IMR-90 (cell line): ENCODE data around the gene FGFR4. TPM values are rescaled to one million over a fixed set of nuclear protein-coding genes. Genes with fewer than 3 reads are reported as not detected.

Experiments used
- ATAC-seq: fragments of 200-7000 bp; cut with Tn5 transposase; 2 replicates; pipeline ENCODE4 v1.9.1; 2020; ENCODE audit warnings: low read depth, mild to moderate bottlenecking, moderate library complexity
- BruUV-seq: library from RNA; stranded (reverse); fragments of 400-500 nt; replicated peaks from 2 replicates; lab custom pipeline; 2021; lab: Mats Ljungman, UMichigan
- CTCF ChIA-PET: fragments of 300-600 bp; formaldehyde crosslinking; extraction: SDS; loops from one replicate; lab custom pipeline; 2021; ENCODE audit warnings: antibody characterized with exemption; lab: Yijun Ruan, JAX
- POLR2A ChIA-PET: fragments of 300-600 bp; sonication (Branson Sonifier 250); formaldehyde crosslinking; loops from one replicate; lab custom pipeline; 2022; ENCODE audit warnings: antibody characterized with exemption; ENCODE audit not compliant: unreplicated experiment; lab: Charles Lee
- DNase-seq: peaks from one replicate; pipeline ENCODE4 v3.0.0; 2013
- H2AFZ ChIP-seq: replicated peaks from 2 replicates; pipeline ENCODE3; 2013; ENCODE audit warnings: low read length, mild to moderate bottlenecking; ENCODE audit not compliant: poor library complexity
- H2AK5ac ChIP-seq: 2 replicates; pipeline ENCODE4 v1.6.1; 2013; ENCODE audit warnings: low read depth, low read length, inconsistent platforms
- H2AK9ac ChIP-seq: replicated peaks from 2 replicates; pipeline ENCODE3; 2013; ENCODE audit warnings: mild to moderate bottlenecking, low read depth, low read length, moderate library complexity; ENCODE audit not compliant: poor library complexity
- H2BK120ac ChIP-seq: 2 replicates; pipeline ENCODE4 v1.6.1; 2013; ENCODE audit warnings: low read depth, low read length, inconsistent platforms
- H2BK15ac ChIP-seq: 3 replicates; pipeline ENCODE4 v1.6.1; 2013; ENCODE audit warnings: low read depth, low read length, inconsistent platforms
- H2BK20ac ChIP-seq: 2 replicates; pipeline ENCODE4 v1.6.1; 2013; ENCODE audit warnings: low read depth, mild to moderate bottlenecking, inconsistent platforms, low read length, moderate library complexity
- H2BK5ac ChIP-seq: 2 replicates; pipeline ENCODE4 v1.6.1; 2013; ENCODE audit warnings: mild to moderate bottlenecking, low read depth, low read length, inconsistent platforms; ENCODE audit not compliant: poor library complexity, severe bottlenecking
- H3K14ac ChIP-seq: replicated peaks from 2 replicates; pipeline ENCODE4 v1.6.1; 2013; ENCODE audit warnings: low read depth, low read length, inconsistent platforms
- H3K18ac ChIP-seq: 2 replicates; pipeline ENCODE4 v1.6.1; 2013; ENCODE audit warnings: low read depth, low read length, control low read depth
- H3K23ac ChIP-seq: 2 replicates; pipeline ENCODE4 v1.6.1; 2013; ENCODE audit warnings: low read depth, low read length, inconsistent platforms
- H3K27ac ChIP-seq: 2 replicates; pipeline ENCODE4 v1.5.1; 2013; ENCODE audit warnings: mild to moderate bottlenecking, control low read depth, low read length; ENCODE audit not compliant: insufficient read depth
- H3K27me3 ChIP-seq: 2 replicates; pipeline ENCODE4 v1.6.1; 2013; ENCODE audit warnings: low read length; ENCODE audit not compliant: control insufficient read depth, insufficient read depth
- H3K36me3 ChIP-seq: 2 replicates; pipeline ENCODE4 v1.6.1; 2013; ENCODE audit warnings: low read length, mixed read lengths; ENCODE audit not compliant: control insufficient read depth, insufficient read depth
- H3K4ac ChIP-seq: 2 replicates; pipeline ENCODE4 v1.6.1; 2013; ENCODE audit warnings: low read depth, low read length, inconsistent platforms
- H3K4me1 ChIP-seq: 2 replicates; pipeline ENCODE4 v1.6.1; 2013; ENCODE audit warnings: low read length, mixed read lengths; ENCODE audit not compliant: control insufficient read depth, insufficient read depth
- H3K4me2 ChIP-seq: 2 replicates; pipeline ENCODE4 v1.6.1; 2013; ENCODE audit warnings: low read depth, mild to moderate bottlenecking, control low read depth, low read length, moderate library complexity
- H3K4me3 ChIP-seq: 2 replicates; pipeline ENCODE4 v1.5.1; 2013; ENCODE audit warnings: low read depth, mild to moderate bottlenecking, control low read depth, low read length, moderate library complexity; ENCODE audit not compliant: insufficient read depth
- H3K56ac ChIP-seq: 2 replicates; pipeline ENCODE4 v1.6.1; 2013; ENCODE audit warnings: low read length, inconsistent platforms; ENCODE audit not compliant: insufficient read depth; ENCODE audit errors: extremely low read depth
- H3K79me1 ChIP-seq, 2 experiments: 2 replicates each; pipeline ENCODE4 v1.6.1; 2013; ENCODE audit warnings: low read length in 2 of 2, inconsistent platforms in 1 of 2, low read depth in 1 of 2
- H3K9ac ChIP-seq: 2 replicates; pipeline ENCODE4 v1.6.1; 2013; ENCODE audit warnings: low read depth, low read length, control low read depth
- H3K9me1 ChIP-seq: 2 replicates; pipeline ENCODE4 v1.6.1; 2013; ENCODE audit warnings: low read length, inconsistent platforms; ENCODE audit not compliant: insufficient read depth
- H3K9me3 ChIP-seq: 2 replicates; pipeline ENCODE4 v1.6.1; 2013; ENCODE audit warnings: low read length; ENCODE audit not compliant: control insufficient read depth, insufficient read depth
- H4K20me1 ChIP-seq: 2 replicates; pipeline ENCODE4 v1.6.1; 2013; ENCODE audit warnings: low read length, inconsistent platforms; ENCODE audit not compliant: insufficient read depth
- H4K5ac ChIP-seq: 2 replicates; pipeline ENCODE4 v1.6.1; 2013; ENCODE audit warnings: mild to moderate bottlenecking, low read depth, low read length, control low read depth
- H4K8ac ChIP-seq, 2 experiments: 2 replicates each; pipeline ENCODE4 v1.6.1; 2013; ENCODE audit warnings: low read depth in 2 of 2, low read length in 2 of 2, control low read depth in 1 of 2, inconsistent platforms in 1 of 2
- H4K91ac ChIP-seq: 2 replicates; pipeline ENCODE4 v1.6.1; 2013; ENCODE audit warnings: low read depth, low read length, inconsistent platforms; ENCODE audit not compliant: insufficient read depth
- BHLHE40 ChIP-seq: fragments of 150-350 bp; IDR thresholded peaks from 2 replicates; pipeline ENCODE4 v1.6.1; 2016; ENCODE audit warnings: mild to moderate bottlenecking, low read depth, low read length
- CEBPB ChIP-seq: IDR thresholded peaks from 2 replicates; pipeline ENCODE4 v1.6.1; 2012; ENCODE audit warnings: low read depth, low read length, improper control_type of control experiment
- CHD1 ChIP-seq: IDR thresholded peaks from 2 replicates; pipeline ENCODE4 v1.6.1; 2012; ENCODE audit warnings: low read depth, low read length, improper control_type of control experiment
- FOS ChIP-seq: fragments of 150-350 bp; IDR thresholded peaks from 2 replicates; pipeline ENCODE4 v1.6.1; 2016; ENCODE audit warnings: low read depth, low read length
- MAFK ChIP-seq: IDR thresholded peaks from 2 replicates; pipeline ENCODE4 v1.6.1; 2012; ENCODE audit warnings: low read depth, low read length, improper control_type of control experiment
- MXI1 ChIP-seq: IDR thresholded peaks from 2 replicates; pipeline ENCODE4 v1.6.1; 2012; ENCODE audit warnings: low read depth, mild to moderate bottlenecking, low read length, moderate library complexity, borderline replicate concordance
- NFE2L2 ChIP-seq: fragments of 150-350 bp; IDR thresholded peaks from 2 replicates; pipeline ENCODE4 v1.6.1; 2016; ENCODE audit warnings: low read depth, mild to moderate bottlenecking, low read length
- POLR2A ChIP-seq: IDR thresholded peaks from 2 replicates; pipeline ENCODE4 v1.6.1; 2012; ENCODE audit warnings: mild to moderate bottlenecking, low read depth, low read length
- RAD21 ChIP-seq: IDR thresholded peaks from 2 replicates; pipeline ENCODE4 v1.6.1; 2012; ENCODE audit warnings: low read length, improper control_type of control experiment
- RCOR1 ChIP-seq: IDR thresholded peaks from 2 replicates; pipeline ENCODE4 v1.6.1; 2012; ENCODE audit warnings: mild to moderate bottlenecking, low read length, improper control_type of control experiment; ENCODE audit not compliant: insufficient replicate concordance
- RFX5 ChIP-seq: IDR thresholded peaks from 2 replicates; pipeline ENCODE4 v1.8.0; 2012; ENCODE audit warnings: low read depth, mild to moderate bottlenecking, low read length, moderate library complexity
- SMC3 ChIP-seq: fragments of 150-350 bp; IDR thresholded peaks from 2 replicates; pipeline ENCODE4 v1.6.1; 2016; ENCODE audit warnings: low read depth, mild to moderate bottlenecking, antibody characterized with exemption, low read length, moderate library complexity
- WGBS, 2 experiments: methylation state at CpG; one replicate each; pipeline versions ENCODE4 v1.1.5 to v1.1.7; 2013; ENCODE audit warnings: missing lambda C conversion rate in 2 of 2; ENCODE audit not compliant: insufficient read length in 1 of 2; ENCODE audit errors: extremely low coverage in 2 of 2; 5-methylcytosine and 5-hydroxymethylcytosine counted together
- dilution Hi-C: fragments of 300-500 bp; cut with HindIII; formaldehyde crosslinking; loops from one replicate; pipeline ENCODE4 v1.14.3; 2018; ENCODE audit warnings: low sequenced_read_pairs; ENCODE audit not compliant: unreplicated experiment
- in situ Hi-C: fragments of 300-500 bp; cut with MboI; formaldehyde crosslinking; loops from 3 replicates; pipeline ENCODE4 v1.14.3; 2019; ENCODE audit warnings: low sequenced_read_pairs, inconsistent platforms, mixed read lengths
- intact Hi-C: fragments of 100-400 bp; cut with micrococcal nuclease; formaldehyde crosslinking; loops from 2 replicates; pipeline ENCODE4 v1.10.0; 2022
- polyA plus RNA-seq, 3 experiments: library from polyadenylated mRNA; depleted of rRNA; stranded (reverse); fragments of >200 nt; gene quantifications; 2 replicates each; pipeline ENCODE4 v1.2.3, GENCODE V29; 2012; ENCODE audit warnings: low replicate concordance in 1 of 3
- total RNA-seq: library from RNA; depleted of rRNA; stranded (reverse); fragments of >200 nt; gene quantifications from 2 replicates; pipeline ENCODE4 v1.2.3, GENCODE V29; 2012
- TF ChIP-seq, protein P1 (sequence below): fragments of 150-350 bp; IDR thresholded peaks from 2 replicates; pipeline ENCODE4 v1.6.1; 2017; ENCODE audit warnings: mild to moderate bottlenecking, antibody characterized with exemption, low read length, low read depth
- TF ChIP-seq, protein P2 (sequence below): conservative IDR thresholded peaks from 2 replicates; pipeline ENCODE4 v1.5.1; 2012; ENCODE audit warnings: mild to moderate bottlenecking, low read depth, low read length, improper control_type of control experiment

Gene FGFR4
- total and polyA plus RNA-seq, 2 of the 4 experiments (the other 2 are of a cell fraction): 0.90 to 2.4 TPM

DNA sequence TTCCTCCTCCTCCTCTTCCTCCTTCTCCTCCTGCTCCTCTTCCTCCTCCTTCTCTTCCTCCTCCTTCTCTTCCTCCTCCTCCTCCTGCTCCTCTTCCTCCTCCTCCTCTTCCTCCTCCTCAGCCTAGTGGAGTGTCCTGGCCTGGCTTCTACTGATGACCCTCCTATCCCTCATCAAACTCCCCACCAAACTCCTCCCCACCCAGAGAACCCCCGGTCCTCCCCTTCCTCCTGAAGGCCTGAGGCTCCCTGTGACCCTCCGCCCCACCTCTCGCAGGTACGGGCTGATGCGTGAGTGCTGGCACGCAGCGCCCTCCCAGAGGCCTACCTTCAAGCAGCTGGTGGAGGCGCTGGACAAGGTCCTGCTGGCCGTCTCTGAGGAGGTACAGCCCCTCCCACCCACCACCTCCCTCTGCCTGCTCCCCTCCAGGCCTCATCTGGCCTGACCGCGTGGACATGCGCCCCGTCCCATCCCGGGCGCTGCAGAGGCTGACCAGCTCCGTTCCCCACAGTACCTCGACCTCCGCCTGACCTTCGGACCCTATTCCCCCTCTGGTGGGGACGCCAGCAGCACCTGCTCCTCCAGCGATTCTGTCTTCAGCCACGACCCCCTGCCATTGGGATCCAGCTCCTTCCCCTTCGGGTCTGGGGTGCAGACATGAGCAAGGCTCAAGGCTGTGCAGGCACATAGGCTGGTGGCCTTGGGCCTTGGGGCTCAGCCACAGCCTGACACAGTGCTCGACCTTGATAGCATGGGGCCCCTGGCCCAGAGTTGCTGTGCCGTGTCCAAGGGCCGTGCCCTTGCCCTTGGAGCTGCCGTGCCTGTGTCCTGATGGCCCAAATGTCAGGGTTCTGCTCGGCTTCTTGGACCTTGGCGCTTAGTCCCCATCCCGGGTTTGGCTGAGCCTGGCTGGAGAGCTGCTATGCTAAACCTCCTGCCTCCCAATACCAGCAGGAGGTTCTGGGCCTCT, 10.6 kb downstream of the FGFR4 start (continued):
- no peak for TF ChIP-seq SMC3
- no peak for TF ChIP-seq MXI1

DNA sequence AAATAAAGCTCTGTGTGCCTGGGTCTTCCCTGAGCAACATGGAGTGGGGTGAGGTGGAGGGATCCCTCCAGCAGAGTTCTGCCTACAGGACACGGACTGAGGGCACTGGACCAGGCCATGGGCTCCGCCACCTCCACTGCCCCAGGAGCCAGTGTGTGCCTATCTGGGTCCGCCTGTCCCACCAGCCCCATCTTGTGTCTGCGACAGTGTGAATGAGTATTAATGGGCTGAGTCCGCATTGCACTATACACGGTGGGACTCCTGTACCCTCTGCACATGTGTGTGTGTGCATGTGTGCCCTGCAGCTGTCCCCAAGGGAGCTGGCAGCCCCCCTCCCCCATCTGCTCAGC, 11.4 kb downstream of the FGFR4 start:
- in situ Hi-C loops (no loop called here), dilution Hi-C loops (no loop called here), intact Hi-C loops (no loop called here)
- H3K4me3 ChIP-seq: no peak overlapping the region
- H4K8ac ChIP-seq: peak overlapping the region; percentile 29 to 71; a peak in 2 of 4 replicates
- WGBS, 2 experiments: 80% methylated on average over 1 of the region's 6 CpGs; no CpG with 5 or more reads in 1 of the 2 experiments
- 0 out of 2 replicates have a peak overlapping the region, but pooled peaks have one; percentile 14 for H3K14ac ChIP-seq
- ATAC-seq (no peak), DNase-seq (no peak)
- peak overlapping the region; percentile 48; the same call in 2 of the 3 replicates for H2BK15ac ChIP-seq
- no peaks in the 10 kb centered on the region for H3K9me3 ChIP-seq
- H3K4me2 ChIP-seq: no peak overlapping the region
- no peak overlapping the region for H2AK9ac ChIP-seq
- H3K56ac ChIP-seq: no peak overlapping the region
- peak overlapping the region; percentile 88 for H2AFZ ChIP-seq
- no peaks in the 10 kb centered on the region for H4K20me1 ChIP-seq
- H2BK120ac ChIP-seq: peak overlapping the region; percentile 82
- peak overlapping the region; percentile 50; the same call in 1 of the 2 replicates for H3K4ac ChIP-seq
- no peaks in the 10 kb centered on the region for H3K27me3 ChIP-seq
- ChIA-PET CTCF (interaction anchor here (0.6 to 1.3 kb wide), 5 partner anchors 11 to 402 kb away, joined by 3 to 6 read pairs (median 3); partner anchors contain the start of gene FGFR4), POLR2A (no interaction called here)
- H4K5ac ChIP-seq: peak overlapping the region; percentile 19
- H3K9ac ChIP-seq: no peak overlapping the region
- peak overlapping the region; percentile 45 for H3K18ac ChIP-seq
- no peak overlapping the region for H3K23ac ChIP-seq
- no TSS peak for BruUV-seq
- H2BK5ac ChIP-seq: no peak overlapping the region
- H3K4me1 ChIP-seq: peaks cover 38% of the 10 kb centered on the region
- 0 out of 2 replicates have a peak, but pooled peaks cover 6% of the 10 kb centered on the region for H3K9me1 ChIP-seq
- peak overlapping the region; percentile 18; the same call in 1 of the 2 replicates for H2AK5ac ChIP-seq
- no peaks in the 10 kb centered on the region for H3K79me1 ChIP-seq
- peak overlapping the region; percentile 77; the same call in 1 of the 2 replicates for H4K91ac ChIP-seq
- H2BK20ac ChIP-seq: no peak overlapping the region
- peak overlapping the region; percentile 83 for H3K27ac ChIP-seq
- H3K36me3 ChIP-seq: peaks cover 7% of the 10 kb centered on the region; the same call in 1 of the 2 replicates
- TF ChIP-seq RCOR1 (no peak), SMC3 (no peak), RFX5 (no peak), NFE2L2 (no peak), CHD1 (no peak), POLR2A (no peak), MAFK (no peak), RAD21 (no peak), BHLHE40 (no peak), CEBPB (no peak), FOS (no peak)
- TF ChIP-seq, protein P1, sequence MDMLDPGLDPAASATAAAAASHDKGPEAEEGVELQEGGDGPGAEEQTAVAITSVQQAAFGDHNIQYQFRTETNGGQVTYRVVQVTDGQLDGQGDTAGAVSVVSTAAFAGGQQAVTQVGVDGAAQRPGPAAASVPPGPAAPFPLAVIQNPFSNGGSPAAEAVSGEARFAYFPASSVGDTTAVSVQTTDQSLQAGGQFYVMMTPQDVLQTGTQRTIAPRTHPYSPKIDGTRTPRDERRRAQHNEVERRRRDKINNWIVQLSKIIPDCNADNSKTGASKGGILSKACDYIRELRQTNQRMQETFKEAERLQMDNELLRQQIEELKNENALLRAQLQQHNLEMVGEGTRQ: no peak
- TF ChIP-seq, protein P2, sequence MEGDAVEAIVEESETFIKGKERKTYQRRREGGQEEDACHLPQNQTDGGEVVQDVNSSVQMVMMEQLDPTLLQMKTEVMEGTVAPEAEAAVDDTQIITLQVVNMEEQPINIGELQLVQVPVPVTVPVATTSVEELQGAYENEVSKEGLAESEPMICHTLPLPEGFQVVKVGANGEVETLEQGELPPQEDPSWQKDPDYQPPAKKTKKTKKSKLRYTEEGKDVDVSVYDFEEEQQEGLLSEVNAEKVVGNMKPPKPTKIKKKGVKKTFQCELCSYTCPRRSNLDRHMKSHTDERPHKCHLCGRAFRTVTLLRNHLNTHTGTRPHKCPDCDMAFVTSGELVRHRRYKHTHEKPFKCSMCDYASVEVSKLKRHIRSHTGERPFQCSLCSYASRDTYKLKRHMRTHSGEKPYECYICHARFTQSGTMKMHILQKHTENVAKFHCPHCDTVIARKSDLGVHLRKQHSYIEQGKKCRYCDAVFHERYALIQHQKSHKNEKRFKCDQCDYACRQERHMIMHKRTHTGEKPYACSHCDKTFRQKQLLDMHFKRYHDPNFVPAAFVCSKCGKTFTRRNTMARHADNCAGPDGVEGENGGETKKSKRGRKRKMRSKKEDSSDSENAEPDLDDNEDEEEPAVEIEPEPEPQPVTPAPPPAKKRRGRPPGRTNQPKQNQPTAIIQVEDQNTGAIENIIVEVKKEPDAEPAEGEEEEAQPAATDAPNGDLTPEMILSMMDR: no peak
